ENCODE measurements around the gene CNPY3. TPM values are rescaled to one million over a fixed set of nuclear protein-coding genes. Genes with fewer than 3 reads are reported as not detected.
"Not testable (repeated sequence)": the region's sequence is repeated elsewhere in the genome, so short reads cannot be mapped to it uniquely, and the experiment has no call there.

Gene CNPY3
- polyA plus RNA-seq, 1 of the 3 experiments (the other 2 are of a cell fraction): 77.5 TPM

- 94% methylated on average over 6 of the region's 6 CpGs for WGBS (ENCODE audit: low lambda C conversion rate)
- Histone ChIP-seq H3K27me3 (ENCODE audit: insufficient read depth) (no peaks in the 10 kb centered on the region), H4K20me1 (ENCODE audit: insufficient read depth) (no peaks in the 10 kb centered on the region), H3K4me1 (ENCODE audit: control insufficient read depth in 1 of 2, insufficient read depth in 2 of 2, low read depth in 1 of 2, low read length in 1 of 2) (no peaks in the 10 kb centered on the region), H3F3A (replicated peaks; ENCODE audit: insufficient read depth) (no peaks in the 10 kb centered on the region), H3K9me3 (no peaks in the 10 kb centered on the region), H3K4me3 (ENCODE audit: low read depth in 2 of 2, low read length in 1 of 2) (no peak overlapping the region), H3K36me3 (replicated peaks in 1 of 2; ENCODE audit: control insufficient read depth in 1 of 2, insufficient read depth in 2 of 2, low read length in 1 of 2) (peaks cover 22 to 31% of the 10 kb centered on the region in 2 experiments), H3K9me2 (no peaks in the 10 kb centered on the region), H2AFZ (ENCODE audit: low read depth) (no peak overlapping the region), H3K79me2 (ENCODE audit: insufficient read depth) (no peaks in the 10 kb centered on the region; the same call in 1 of the 2 replicates), H3K9ac (no peak overlapping the region), H3K27ac (ENCODE audit: low read depth in 2 of 2, low read length in 1 of 2) (no peak overlapping the region), H3K4me2 (no peak overlapping the region)
- POLR2A ChIA-PET: no interaction called here
- DNase-seq: no peak
- TF ChIP-seq JUND (IDR thresholded peaks at IDR 0.05) (no peak), MEF2A (IDR thresholded peaks at IDR 0.05; ENCODE audit: borderline replicate concordance, low read depth) (no peak), FOXM1 (IDR thresholded peaks at IDR 0.05; ENCODE audit: low read depth) (no peak), GABPA (IDR thresholded peaks at IDR 0.05; ENCODE audit: low read depth) (no peak), YY1 (IDR thresholded peaks at IDR 0.05; ENCODE audit: low read depth) (no peak), MXI1 (IDR thresholded peaks at IDR 0.05; ENCODE audit: low read depth, low read length) (no peak), FOSL2 (IDR thresholded peaks at IDR 0.05; ENCODE audit: borderline replicate concordance, low read depth) (no peak), SMC3 (IDR thresholded peaks at IDR 0.05; ENCODE audit: low read depth, low read length) (no peak)
- CTCF ChIA-PET: interaction anchor here (1.2 to 2.1 kb wide), 2 partner anchors 11 to 39 kb away, joined by 3 to 5 read pairs; partner anchors contain the start of gene CNPY3
These were observed 11.3 kb downstream of the CNPY3 start for GRCh38 chr6:42940493-42941045.

GRCh38 chr6:42941356-42941755 is 12.1 kb downstream of the CNPY3 start:
- H3K4me2 ChIP-seq; POLR2A ChIA-PET; H4K20me1 ChIP-seq (ENCODE audit: insufficient read depth); H3F3A ChIP-seq (replicated peaks; ENCODE audit: insufficient read depth); H2AFZ ChIP-seq (ENCODE audit: low read depth); H3K27ac ChIP-seq (ENCODE audit: low read depth in 2 of 2, low read length in 1 of 2); H3K9me3 ChIP-seq; H3K9me2 ChIP-seq; H3K79me2 ChIP-seq (ENCODE audit: insufficient read depth); H3K4me3 ChIP-seq (ENCODE audit: low read depth in 2 of 2, low read length in 1 of 2); H3K4me1 ChIP-seq (ENCODE audit: control insufficient read depth in 1 of 2, insufficient read depth in 2 of 2, low read depth in 1 of 2, low read length in 1 of 2); DNase-seq; H3K9ac ChIP-seq; H3K27me3 ChIP-seq (ENCODE audit: insufficient read depth): not testable (repeated sequence)
- H3K36me3 ChIP-seq (replicated peaks in 1 of 2; ENCODE audit: control insufficient read depth in 1 of 2, insufficient read depth in 2 of 2, low read length in 1 of 2): peaks cover 19 to 25% of the 10 kb centered on the region in 2 experiments
- WGBS (ENCODE audit: low lambda C conversion rate): 95% methylated on average over 5 of the region's 5 CpGs
- CTCF ChIA-PET: interaction anchor here (2.1 kb wide), 1 partner anchor 40 kb away, joined by 5 read pairs; no protein-coding TSS in a partner anchor

DNA sequence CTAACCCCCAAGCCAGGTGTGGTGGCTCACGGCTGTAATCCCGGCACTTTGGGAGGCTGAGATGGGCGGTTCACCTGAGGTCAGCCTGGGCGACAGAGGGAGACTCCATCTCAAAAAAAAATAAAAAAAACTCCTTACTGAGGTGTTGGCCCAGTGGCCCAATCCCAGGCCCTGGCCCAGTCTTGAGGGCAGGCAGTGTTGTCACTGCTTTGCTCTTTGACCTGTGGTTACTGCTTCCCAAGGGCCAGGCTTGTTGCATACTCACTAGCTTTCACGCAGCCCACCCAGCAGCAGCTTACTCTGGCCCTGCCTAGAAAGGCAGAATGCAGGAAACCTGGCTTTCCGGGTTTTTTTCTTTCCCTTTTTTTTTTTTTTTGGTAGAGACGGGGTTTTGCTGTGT is 13.2 kb downstream of the CNPY3 start:
- Histone ChIP-seq H3F3A (replicated peaks; ENCODE audit: insufficient read depth) (no peaks in the 10 kb centered on the region), H4K20me1 (ENCODE audit: insufficient read depth) (no peaks in the 10 kb centered on the region), H3K4me2 (no peak overlapping the region), H3K36me3 (replicated peaks in 1 of 2; ENCODE audit: control insufficient read depth in 1 of 2, insufficient read depth in 2 of 2, low read length in 1 of 2) (peaks cover 16 to 22% of the 10 kb centered on the region in 2 experiments), H3K79me2 (ENCODE audit: insufficient read depth) (no peaks in the 10 kb centered on the region), H2AFZ (ENCODE audit: low read depth) (no peak overlapping the region), H3K4me1 (ENCODE audit: control insufficient read depth in 1 of 2, insufficient read depth in 2 of 2, low read depth in 1 of 2, low read length in 1 of 2) (no peaks in the 10 kb centered on the region), H3K9me3 (no peaks in the 10 kb centered on the region), H3K9me2 (no peaks in the 10 kb centered on the region), H3K27me3 (ENCODE audit: insufficient read depth) (no peaks in the 10 kb centered on the region), H3K4me3 (ENCODE audit: low read depth in 2 of 2, low read length in 1 of 2) (no peak overlapping the region), H3K27ac (ENCODE audit: low read depth in 2 of 2, low read length in 1 of 2) (no peak overlapping the region), H3K9ac (no peak overlapping the region)
- 95% methylated on average over 7 of the region's 7 CpGs for WGBS (ENCODE audit: low lambda C conversion rate)
- ChIA-PET CTCF (no interaction called here), POLR2A (interaction anchor here (0.6 kb wide), 1 partner anchor 187 kb away, joined by 4 read pairs; no protein-coding TSS in a partner anchor)
- TF ChIP-seq PBX3 (IDR thresholded peaks at IDR 0.05): no peak
- TF ChIP-seq NRF1 (IDR thresholded peaks at IDR 0.05; ENCODE audit: low read depth, low read length): no peak
- no peak for TF ChIP-seq TEAD4 (IDR thresholded peaks at IDR 0.05; ENCODE audit: borderline replicate concordance, insufficient read depth)
- no peak for TF ChIP-seq TAF1 (IDR thresholded peaks at IDR 0.05; ENCODE audit: borderline replicate concordance, low read depth, low read length)
- TF ChIP-seq EZH2phosphoT487 (IDR thresholded peaks at IDR 0.05; ENCODE audit: borderline replicate concordance, low read depth): no peak
- TF ChIP-seq TCF12 (IDR thresholded peaks at IDR 0.05): no peak
- TF ChIP-seq MXI1 (IDR thresholded peaks at IDR 0.05; ENCODE audit: low read depth, low read length): no peak
- no peak for TF ChIP-seq FOXM1 (IDR thresholded peaks at IDR 0.05; ENCODE audit: low read depth)
- TF ChIP-seq, protein P1, sequence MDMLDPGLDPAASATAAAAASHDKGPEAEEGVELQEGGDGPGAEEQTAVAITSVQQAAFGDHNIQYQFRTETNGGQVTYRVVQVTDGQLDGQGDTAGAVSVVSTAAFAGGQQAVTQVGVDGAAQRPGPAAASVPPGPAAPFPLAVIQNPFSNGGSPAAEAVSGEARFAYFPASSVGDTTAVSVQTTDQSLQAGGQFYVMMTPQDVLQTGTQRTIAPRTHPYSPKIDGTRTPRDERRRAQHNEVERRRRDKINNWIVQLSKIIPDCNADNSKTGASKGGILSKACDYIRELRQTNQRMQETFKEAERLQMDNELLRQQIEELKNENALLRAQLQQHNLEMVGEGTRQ (IDR thresholded peaks at IDR 0.05; ENCODE audit: borderline replicate concordance, low read depth, low read length): no peak
- TF ChIP-seq YY1 (IDR thresholded peaks at IDR 0.05; ENCODE audit: low read depth): no peak
- no peak for TF ChIP-seq NFIC (IDR thresholded peaks at IDR 0.05; ENCODE audit: borderline replicate concordance)
- no peak for TF ChIP-seq POLR2AphosphoS5 (IDR thresholded peaks at IDR 0.05; ENCODE audit: low read depth, low read length)
- no peak for TF ChIP-seq GABPA (IDR thresholded peaks at IDR 0.05; ENCODE audit: low read depth)
- TF ChIP-seq GATA2 (CRISPR knock-in tag; IDR thresholded peaks at IDR 0.05): no peak
- no peak for DNase-seq
